KMS-11 (cell line): ENCODE data around the gene CEBPZOS.
"Not testable (repeated sequence)": the region's sequence is repeated elsewhere in the genome, so short reads cannot be mapped to it uniquely, and the experiment has no call there.

Experiments
- H2AFZ ChIP-seq: fragments of 200-600 bp; sonication (generic); 2 replicates; pipeline ENCODE4 v1.6.1; 2016; ENCODE audit warnings: antibody characterized with exemption, mixed run types, low read depth
- H3K27ac ChIP-seq: fragments of 200-600 bp; sonication (generic); 2 replicates; pipeline ENCODE4 v1.6.1; 2016; ENCODE audit warnings: mild to moderate bottlenecking, mixed run types
- H3K27me3 ChIP-seq: fragments of 200-600 bp; sonication (generic); 2 replicates; pipeline ENCODE4 v1.6.1; 2017; ENCODE audit warnings: mild to moderate bottlenecking, low read depth, mixed run types, moderate library complexity; ENCODE audit not compliant: insufficient read depth
- H3K36me3 ChIP-seq: fragments of 200-600 bp; sonication (generic); 2 replicates; pipeline ENCODE4 v1.6.1; 2017; ENCODE audit warnings: mild to moderate bottlenecking, mixed run types; ENCODE audit not compliant: insufficient read depth
- H3K4me1 ChIP-seq: fragments of 200-600 bp; sonication (generic); 2 replicates; pipeline ENCODE4 v1.6.1; 2016; ENCODE audit warnings: mild to moderate bottlenecking, low read depth, mixed run types; ENCODE audit not compliant: poor library complexity, severe bottlenecking
- H3K4me2 ChIP-seq: fragments of 200-600 bp; sonication (generic); 2 replicates; pipeline ENCODE4 v1.7.0; 2016; ENCODE audit warnings: mild to moderate bottlenecking, mixed run types
- H3K4me3 ChIP-seq: fragments of 200-600 bp; sonication (generic); IDR thresholded peaks from 2 replicates; pipeline ENCODE4 v1.6.1; 2017; ENCODE audit warnings: low read depth, low read length, mixed read lengths; ENCODE audit not compliant: insufficient read depth
- H3K79me2 ChIP-seq: fragments of 200-600 bp; sonication (generic); 2 replicates; pipeline ENCODE4 v1.6.1; 2016; ENCODE audit warnings: low read depth, mixed run types; ENCODE audit not compliant: insufficient read depth
- H3K9ac ChIP-seq: fragments of 200-600 bp; sonication (generic); 2 replicates; pipeline ENCODE4 v1.6.1; 2016; ENCODE audit warnings: mild to moderate bottlenecking, mixed run types
- H4K20me1 ChIP-seq: fragments of 200-600 bp; sonication (generic); 2 replicates; pipeline ENCODE4 v1.6.1; 2016; ENCODE audit warnings: mild to moderate bottlenecking, mixed run types; ENCODE audit not compliant: insufficient read depth
- TF ChIP-seq, protein P1 (sequence below): fragments of 200-600 bp; sonication (generic); conservative IDR thresholded peaks from 2 replicates; pipeline ENCODE4 v1.6.1; 2017; ENCODE audit warnings: low read depth, mild to moderate bottlenecking, antibody characterized with exemption, low read length, moderate library complexity, mixed read lengths

The CEBPZOS gene

DNA sequence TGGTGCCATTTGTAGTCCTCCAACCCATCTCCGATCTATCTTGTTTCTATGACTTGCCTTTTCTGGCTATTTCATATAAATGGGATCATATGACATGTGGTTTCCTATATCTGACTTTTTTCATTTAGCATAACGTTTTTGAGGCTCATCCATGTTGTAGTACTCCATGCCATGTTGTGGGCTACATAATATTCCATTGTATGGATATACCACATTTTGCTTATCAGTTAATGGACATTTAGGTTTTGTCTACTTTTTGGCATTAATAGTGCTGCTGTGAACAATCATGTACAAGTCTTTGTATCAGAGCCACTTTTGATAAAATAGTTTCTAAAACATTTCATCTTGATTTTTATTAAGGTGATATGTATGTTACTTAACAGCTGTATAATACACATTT, 7.4 kb downstream of the CEBPZOS start:
- TF ChIP-seq, protein P1, sequence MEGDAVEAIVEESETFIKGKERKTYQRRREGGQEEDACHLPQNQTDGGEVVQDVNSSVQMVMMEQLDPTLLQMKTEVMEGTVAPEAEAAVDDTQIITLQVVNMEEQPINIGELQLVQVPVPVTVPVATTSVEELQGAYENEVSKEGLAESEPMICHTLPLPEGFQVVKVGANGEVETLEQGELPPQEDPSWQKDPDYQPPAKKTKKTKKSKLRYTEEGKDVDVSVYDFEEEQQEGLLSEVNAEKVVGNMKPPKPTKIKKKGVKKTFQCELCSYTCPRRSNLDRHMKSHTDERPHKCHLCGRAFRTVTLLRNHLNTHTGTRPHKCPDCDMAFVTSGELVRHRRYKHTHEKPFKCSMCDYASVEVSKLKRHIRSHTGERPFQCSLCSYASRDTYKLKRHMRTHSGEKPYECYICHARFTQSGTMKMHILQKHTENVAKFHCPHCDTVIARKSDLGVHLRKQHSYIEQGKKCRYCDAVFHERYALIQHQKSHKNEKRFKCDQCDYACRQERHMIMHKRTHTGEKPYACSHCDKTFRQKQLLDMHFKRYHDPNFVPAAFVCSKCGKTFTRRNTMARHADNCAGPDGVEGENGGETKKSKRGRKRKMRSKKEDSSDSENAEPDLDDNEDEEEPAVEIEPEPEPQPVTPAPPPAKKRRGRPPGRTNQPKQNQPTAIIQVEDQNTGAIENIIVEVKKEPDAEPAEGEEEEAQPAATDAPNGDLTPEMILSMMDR = no peak
- Histone ChIP-seq H3K9ac (no peak overlapping the region), H3K4me2 (no peak overlapping the region), H2AFZ (no peak overlapping the region), H3K27me3 (no peaks in the 10 kb centered on the region), H3K36me3 (peaks cover 17% of the 10 kb centered on the region; the same call in 1 of the 2 replicates), H3K4me1 (no peaks in the 10 kb centered on the region), H3K27ac (no peak overlapping the region), H4K20me1 (no peaks in the 10 kb centered on the region), H3K4me3 (no peak overlapping the region), H3K79me2 (peaks cover 24% of the 10 kb centered on the region; the same call in 1 of the 2 replicates)

DNA sequence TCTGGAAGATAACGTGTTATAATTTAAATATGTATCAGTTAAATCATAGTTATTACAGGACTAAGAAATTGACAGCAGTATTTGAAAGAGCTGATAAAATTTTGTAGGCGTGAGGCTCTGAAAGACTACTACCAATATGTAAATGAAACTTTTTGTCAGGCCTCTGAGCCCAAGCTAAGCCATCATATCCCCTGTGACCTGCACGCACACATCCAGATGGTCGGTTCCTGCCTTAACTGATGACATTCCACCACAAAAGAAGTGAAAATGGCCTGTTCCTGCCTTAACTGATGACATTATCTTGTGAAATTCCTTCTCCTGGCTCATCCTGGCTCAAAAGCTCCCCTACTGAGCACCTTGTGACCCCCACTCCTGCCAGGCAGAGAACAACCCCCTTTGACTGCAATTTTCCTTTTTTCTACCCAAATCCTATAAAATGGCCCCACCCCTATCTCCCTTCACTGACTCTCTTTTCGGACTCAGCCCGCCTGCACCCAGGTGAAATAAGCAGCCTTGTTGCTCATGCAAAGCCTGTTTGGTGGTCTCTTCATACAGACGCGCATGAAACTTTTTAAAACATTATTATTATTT, 8.9 kb downstream of the CEBPZOS start:
- not testable (repeated sequence) for H3K4me2 ChIP-seq, H3K27me3 ChIP-seq, H3K4me1 ChIP-seq, H4K20me1 ChIP-seq, H3K27ac ChIP-seq, H3K9ac ChIP-seq, H3K4me3 ChIP-seq, H2AFZ ChIP-seq
- H3K79me2 ChIP-seq = peaks cover 22% of the 10 kb centered on the region; the same call in 1 of the 2 replicates
- peaks cover 25% of the 10 kb centered on the region; the same call in 1 of the 2 replicates for H3K36me3 ChIP-seq

DNA sequence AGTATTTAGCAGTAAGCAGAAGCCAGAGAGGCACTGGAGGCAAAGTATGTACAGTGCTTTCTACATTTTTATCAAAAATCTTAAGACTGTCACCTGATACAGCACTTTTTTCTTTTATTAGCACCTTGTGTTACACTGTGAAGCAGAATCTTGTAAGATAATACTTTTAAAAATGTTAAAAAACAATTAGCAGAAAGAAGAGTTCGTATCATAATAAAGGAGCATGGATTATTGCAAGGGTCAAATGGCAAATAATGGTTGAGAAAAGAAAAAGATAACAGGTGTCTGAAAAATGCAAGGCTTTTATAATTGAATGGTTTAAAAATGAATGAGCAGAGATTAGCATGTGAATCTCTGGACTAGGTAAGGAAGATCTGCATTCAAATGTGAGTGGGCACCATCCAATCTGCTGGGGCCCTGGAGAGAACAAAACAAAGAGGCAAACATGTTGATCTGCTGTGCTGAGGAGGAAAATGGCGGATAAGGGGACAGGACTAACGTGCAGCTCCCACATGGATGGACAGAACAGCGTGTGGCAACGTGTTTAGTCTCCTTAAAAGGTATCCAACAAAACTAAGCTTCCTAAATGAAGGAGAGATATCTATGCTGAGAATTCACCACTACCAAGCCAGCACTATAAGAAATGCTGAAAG, 9.5 kb downstream of the CEBPZOS start:
- TF ChIP-seq, protein P1 = no peak
- H4K20me1 ChIP-seq = no peaks in the 10 kb centered on the region
- peaks cover 25% of the 10 kb centered on the region; the same call in 1 of the 2 replicates for H3K36me3 ChIP-seq
- H3K27me3 ChIP-seq = no peaks in the 10 kb centered on the region
- H3K9ac ChIP-seq = no peak overlapping the region
- H3K4me3 ChIP-seq = no peak overlapping the region
- H2AFZ ChIP-seq = no peak overlapping the region
- H3K4me1 ChIP-seq = no peaks in the 10 kb centered on the region
- no peak overlapping the region for H3K4me2 ChIP-seq
- H3K79me2 ChIP-seq = peaks cover 22% of the 10 kb centered on the region; the same call in 1 of the 2 replicates
- no peak overlapping the region for H3K27ac ChIP-seq

- not testable (repeated sequence) for H3K27me3 ChIP-seq, H3K4me3 ChIP-seq, H3K4me2 ChIP-seq, H2AFZ ChIP-seq, H3K4me1 ChIP-seq, H4K20me1 ChIP-seq, H3K9ac ChIP-seq, H3K27ac ChIP-seq
- peaks cover 25% of the 10 kb centered on the region; the same call in 1 of the 2 replicates for H3K36me3 ChIP-seq
- peaks cover 22% of the 10 kb centered on the region; the same call in 1 of the 2 replicates for H3K79me2 ChIP-seq
These were observed 10.5 kb downstream of the CEBPZOS start for GRCh38 chr2:37206760-37207159.

- Histone ChIP-seq H3K9ac (no peak overlapping the region), H3K4me1 (peaks cover 18% of the 10 kb centered on the region), H3K27ac (no peak overlapping the region), H3K27me3 (no peaks in the 10 kb centered on the region), H4K20me1 (no peaks in the 10 kb centered on the region), H3K36me3 (peaks cover 30% of the 10 kb centered on the region; the same call in 1 of the 2 replicates), H3K4me3 (no peak overlapping the region), H3K4me2 (no peak overlapping the region), H3K79me2 (peaks cover 15% of the 10 kb centered on the region; the same call in 1 of the 2 replicates), H2AFZ (no peak overlapping the region)
- TF ChIP-seq, protein P1 = no peak
These were observed 14.9 kb downstream of the CEBPZOS start for GRCh38 chr2:37211212-37211611.
